Esophagus muscularis mucosa (tissue), 4 donors: ENCODE results near the gene BGLAP. TPM values are rescaled to one million over a fixed set of nuclear protein-coding genes. Genes with fewer than 3 reads are reported as not detected.

ENCODE experiments used
- DNase-seq: peaks from one replicate; pipeline ENCODE4 v3.0.0-alpha.2; 2017; ENCODE audit errors: extremely low spot score
- H3K27ac ChIP-seq, 4 donors: fragments of 200-600 bp; sonication (generic); replicated peaks in 1 of 4; 1 replicate in 3 of 4; 2 replicates in 1 of 4; pipeline ENCODE4 v1.5.1; 2016 to 2019; ENCODE audit warnings: mild to moderate bottlenecking in 1 of 4
- H3K27me3 ChIP-seq, 4 donors: fragments of 200-600 bp; sonication (generic); one replicate each; pipeline versions ENCODE4 v1.5.1 to v1.6.0; 2016 to 2019
- H3K36me3 ChIP-seq, 4 donors: fragments of 200-600 bp; sonication (generic); one replicate each; pipeline ENCODE4 v1.5.1; 2016 to 2019
- H3K4me1 ChIP-seq, 4 donors: fragments of 200-600 bp; sonication (generic); one replicate each; pipeline ENCODE4 v1.5.1; 2016 to 2019
- H3K4me3 ChIP-seq, 4 donors: fragments of 200-600 bp; sonication (generic); 1 replicate in 2 of 4; 2 replicates in 2 of 4; pipeline ENCODE4 v1.5.1; 2016 to 2019; ENCODE audit warnings: mild to moderate bottlenecking in 4 of 4, moderate library complexity in 1 of 4
- H3K9me3 ChIP-seq, 4 donors: fragments of 200-600 bp; sonication (generic); 1 replicate in 3 of 4; 2 replicates in 1 of 4; pipeline ENCODE4 v1.5.1; 2016 to 2019
- CTCF ChIP-seq, 3 experiments: fragments of 200-600 bp in 2 of 3; fragments of 450-650 bp in 1 of 3; sonication (generic) in 2 of 3; IDR thresholded peaks; one replicate each; pipeline ENCODE4 v1.5.1; 2017 to 2019; ENCODE audit warnings: antibody characterized with exemption in 3 of 3, mild to moderate bottlenecking in 2 of 3, moderate library complexity in 1 of 3
- EP300 ChIP-seq: sonication (generic); formaldehyde crosslinking; IDR thresholded peaks from one replicate; pipeline ENCODE4 v1.6.1; 2017; ENCODE audit warnings: antibody characterized with exemption
- POLR2A ChIP-seq: fragments of 450-650 bp; IDR thresholded peaks from one replicate; pipeline ENCODE4 v1.6.1; 2017; ENCODE audit warnings: antibody characterized with exemption, moderate library complexity, mild to moderate bottlenecking, low read depth
- POLR2AphosphoS5 ChIP-seq, 2 donors: sonication (generic); formaldehyde crosslinking; IDR thresholded peaks; one replicate each; pipeline ENCODE4 v1.6.1; 2017; ENCODE audit warnings: antibody characterized with exemption in 2 of 2
- WGBS: methylation state at CpG from one replicate; pipeline ENCODE4 v1.1.5; 2018; 5-methylcytosine and 5-hydroxymethylcytosine counted together
- intact Hi-C: fragments of 100-400 bp; cut with DNase I; formaldehyde crosslinking; loops from one replicate; pipeline ENCODE4 v1.15.1; 2023
- total RNA-seq, 4 donors: library from RNA; depleted of rRNA; stranded (reverse); fragments of >200 nt; gene quantifications; one replicate each; pipeline versions ENCODE4 v1.1.0 to v1.2.1, GENCODE V29; 2016

Gene BGLAP
- total RNA-seq, 4 donors from 2014 or later, result 2.4 TPM; not detected in 3

- Histone ChIP-seq H3K27me3 (peaks cover 0 to 33% (median 8%) of the 10 kb centered on the region in 4 donors), H3K9me3 (no peaks in the 10 kb centered on the region), H3K4me3 (peak overlapping the region in 3 of 4 donors; percentile 37 to 52 (median 38)), H3K36me3 (peaks cover 12 to 40% (median 31%) of the 10 kb centered on the region in 4 donors), H3K27ac (no peak overlapping the region), H3K4me1 (peaks cover 30 to 39% (median 34%) of the 10 kb centered on the region in 4 donors)
- no peak for DNase-seq
- TF ChIP-seq POLR2AphosphoS5 (IDR thresholded peaks at IDR 0.05) (no peak), CTCF (IDR thresholded peaks at IDR 0.05) (no peak), POLR2A (no peak), EP300 (no peak)
- 65% methylated on average over 10 of the region's 10 CpGs for WGBS
- intact Hi-C loops, result no loop called here
These were observed 4.3 kb downstream of the BGLAP start for GRCh38 chr1:156246241-156246780.

- no peak for DNase-seq
- TF ChIP-seq EP300, result no peak
- TF ChIP-seq CTCF (IDR thresholded peaks at IDR 0.05), result no peak
- TF ChIP-seq POLR2A, result no peak
- no peak for TF ChIP-seq POLR2AphosphoS5 (IDR thresholded peaks at IDR 0.05)
These were observed 4.9 kb downstream of the BGLAP start for GRCh38 chr1:156246781-156247459.

GRCh38 chr1:156247460-156248322 lies 5.7 kb downstream of the BGLAP start, which contains the start of gene PAQR6:
PAQR6 (minus strand) TSS chr1:156248056; CDS start chr1:156246731, 1,325 bp downstream.
- TF ChIP-seq EP300, result no peak
- TF ChIP-seq POLR2AphosphoS5 (IDR thresholded peaks at IDR 0.05), result peak in 1 of 2 donors; percentile 34
- H3K36me3 ChIP-seq, result peaks cover 26 to 40% (median 37%) of the 10 kb centered on the region in 4 donors
- no peak for DNase-seq
- intact Hi-C loops, result no loop called here
- no peak within 1 kb of the TSS for H3K4me3 ChIP-seq
- peaks cover 0 to 33% (median 8%) of the 10 kb centered on the region in 4 donors for H3K27me3 ChIP-seq
- no peaks in the 10 kb centered on the region for H3K9me3 ChIP-seq
- peaks cover 30 to 42% (median 39%) of the 10 kb centered on the region in 4 donors for H3K4me1 ChIP-seq
- no peak within 1 kb of the TSS for H3K27ac ChIP-seq
- 67% methylated on average over 6 of the region's 16 CpGs for WGBS

More at GRCh38 chr1:156246781-156247459, 4.9 kb downstream of the BGLAP start:
- Histone ChIP-seq H3K9me3 (no peaks in the 10 kb centered on the region), H3K4me3 (no peak overlapping the region), H3K27ac (no peak overlapping the region), H3K36me3 (peaks cover 18 to 40% (median 34%) of the 10 kb centered on the region in 4 donors), H3K4me1 (peaks cover 30 to 39% (median 37%) of the 10 kb centered on the region in 4 donors), H3K27me3 (peaks cover 0 to 33% (median 8%) of the 10 kb centered on the region in 4 donors)
- intact Hi-C loops, result no loop called here
- 57% methylated on average over 6 of the region's 16 CpGs for WGBS

- H3K27ac ChIP-seq, result no peak overlapping the region
- intact Hi-C loops, result no loop called here
- H3K27me3 ChIP-seq, result peaks cover 0 to 33% (median 8%) of the 10 kb centered on the region in 4 donors
- DNase-seq, result no peak
- H3K9me3 ChIP-seq, result no peaks in the 10 kb centered on the region
- peaks cover 30 to 42% (median 39%) of the 10 kb centered on the region in 4 donors for H3K4me1 ChIP-seq
- WGBS, result 82% methylated on average over 4 of the region's 4 CpGs
- peaks cover 32 to 45% (median 43%) of the 10 kb centered on the region in 4 donors for H3K36me3 ChIP-seq
- TF ChIP-seq POLR2AphosphoS5 (IDR thresholded peaks at IDR 0.05), result no peak
- TF ChIP-seq EP300, result no peak
- TF ChIP-seq POLR2A, result no peak
- no peak for TF ChIP-seq CTCF (IDR thresholded peaks at IDR 0.05)
- no peak overlapping the region for H3K4me3 ChIP-seq
These were observed 6.3 kb downstream of the BGLAP start for GRCh38 chr1:156248323-156248683.

- Histone ChIP-seq H3K4me1 (peaks cover 30 to 42% (median 39%) of the 10 kb centered on the region in 4 donors), H3K9me3 (no peaks in the 10 kb centered on the region), H3K4me3 (no peak overlapping the region), H3K27ac (no peak overlapping the region), H3K27me3 (peaks cover 0 to 24% (median 8%) of the 10 kb centered on the region in 4 donors), H3K36me3 (peaks cover 36 to 56% (median 54%) of the 10 kb centered on the region in 4 donors)
- DNase-seq, result no peak
- TF ChIP-seq CTCF (IDR thresholded peaks at IDR 0.05) (no peak), POLR2A (no peak), EP300 (no peak), POLR2AphosphoS5 (IDR thresholded peaks at IDR 0.05) (no peak)
- intact Hi-C loops, result no loop called here
- WGBS, result 74% methylated on average over 4 of the region's 5 CpGs
These were observed 7.6 kb downstream of the BGLAP start for GRCh38 chr1:156249593-156249992.
